PC-9 (cell line): ENCODE measurements around the gene EPB42.

Experiments
- EZH2 ChIP-seq: fragments of 200-600 bp; sonication (generic); IDR thresholded peaks from 2 replicates; pipeline ENCODE4 v1.8.0; 2017; ENCODE audit warnings: antibody characterized with exemption, low read depth
- TF ChIP-seq, protein P1 (sequence below): fragments of 200-600 bp; sonication (generic); conservative IDR thresholded peaks from 2 replicates; pipeline ENCODE4 v1.6.1; 2017; ENCODE audit warnings: mixed run types, antibody characterized with exemption, mild to moderate bottlenecking, moderate library complexity

DNA sequence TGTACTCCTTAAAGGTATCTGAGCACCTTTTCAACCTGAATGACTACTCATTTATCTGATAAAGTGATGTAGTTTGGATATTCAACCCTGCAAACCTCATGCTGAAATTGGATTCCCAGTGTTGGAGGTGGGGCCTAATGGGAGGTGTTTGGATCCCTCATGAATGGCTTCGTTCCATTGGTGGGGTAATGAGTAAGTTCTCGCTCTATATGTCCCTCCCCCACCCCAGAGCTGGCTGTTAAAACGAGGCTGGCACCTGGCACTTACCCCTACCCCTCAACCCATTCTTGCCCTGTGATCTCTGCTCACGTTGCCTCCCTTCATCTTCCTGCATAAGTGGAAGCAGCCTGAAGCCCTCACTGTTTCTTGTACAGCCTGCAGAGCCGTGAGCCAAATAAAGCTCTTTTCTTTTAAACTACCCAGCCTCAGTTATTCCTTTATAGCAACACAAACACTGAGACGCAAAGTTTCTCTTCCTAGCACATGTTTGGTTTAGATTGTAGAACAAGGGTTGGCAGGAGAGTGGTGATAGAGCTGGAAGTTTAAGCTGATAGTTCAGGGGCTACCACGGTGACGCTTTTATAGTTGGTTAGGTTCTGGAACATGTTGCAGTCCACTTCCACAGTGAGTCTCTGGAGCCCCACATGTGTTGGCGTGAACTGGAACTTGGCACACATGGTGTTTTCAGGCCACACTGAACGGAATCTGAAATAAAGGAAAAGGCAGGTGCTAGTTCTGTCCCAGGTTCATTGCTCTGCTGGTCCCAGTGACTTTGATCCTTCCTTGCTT lies 23.9 kb downstream of the EPB42 start:
- TF ChIP-seq, protein P1, sequence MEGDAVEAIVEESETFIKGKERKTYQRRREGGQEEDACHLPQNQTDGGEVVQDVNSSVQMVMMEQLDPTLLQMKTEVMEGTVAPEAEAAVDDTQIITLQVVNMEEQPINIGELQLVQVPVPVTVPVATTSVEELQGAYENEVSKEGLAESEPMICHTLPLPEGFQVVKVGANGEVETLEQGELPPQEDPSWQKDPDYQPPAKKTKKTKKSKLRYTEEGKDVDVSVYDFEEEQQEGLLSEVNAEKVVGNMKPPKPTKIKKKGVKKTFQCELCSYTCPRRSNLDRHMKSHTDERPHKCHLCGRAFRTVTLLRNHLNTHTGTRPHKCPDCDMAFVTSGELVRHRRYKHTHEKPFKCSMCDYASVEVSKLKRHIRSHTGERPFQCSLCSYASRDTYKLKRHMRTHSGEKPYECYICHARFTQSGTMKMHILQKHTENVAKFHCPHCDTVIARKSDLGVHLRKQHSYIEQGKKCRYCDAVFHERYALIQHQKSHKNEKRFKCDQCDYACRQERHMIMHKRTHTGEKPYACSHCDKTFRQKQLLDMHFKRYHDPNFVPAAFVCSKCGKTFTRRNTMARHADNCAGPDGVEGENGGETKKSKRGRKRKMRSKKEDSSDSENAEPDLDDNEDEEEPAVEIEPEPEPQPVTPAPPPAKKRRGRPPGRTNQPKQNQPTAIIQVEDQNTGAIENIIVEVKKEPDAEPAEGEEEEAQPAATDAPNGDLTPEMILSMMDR = no peak
- no peak for TF ChIP-seq EZH2
